Cardiac muscle cell (in vitro differentiated cells and primary cell): ENCODE results near the gene ZNHIT3. TPM values are rescaled to one million over a fixed set of nuclear protein-coding genes. Genes with fewer than 3 reads are reported as not detected.

Experiments
- DNase-seq, 2 donors: peaks; one replicate each; pipeline versions ENCODE4 v3.0.0 to v3.0.0-alpha.2; 2010 to 2017; ENCODE audit warnings: low read depth in 1 of 2, low spot score in 1 of 2
- H3K27ac ChIP-seq: fragments of 200-600 bp; sonication (generic); 2 replicates; pipeline ENCODE4 v1.5.1; 2016
- H3K27me3 ChIP-seq: fragments of 200-600 bp; sonication (generic); 2 replicates; pipeline ENCODE4 v1.6.0; 2016; ENCODE audit warnings: control low read depth
- H3K36me3 ChIP-seq: fragments of 200-600 bp; sonication (generic); 2 replicates; pipeline ENCODE4 v1.5.1; 2016; ENCODE audit warnings: control low read depth
- H3K4me1 ChIP-seq: fragments of 200-600 bp; sonication (generic); 2 replicates; pipeline ENCODE4 v1.8.1; 2017; ENCODE audit warnings: low read depth, mild to moderate bottlenecking, mixed run types
- H3K4me3 ChIP-seq: fragments of 200-600 bp; sonication (generic); 2 replicates; pipeline ENCODE4 v1.5.1; 2016; ENCODE audit warnings: mild to moderate bottlenecking
- H3K9me3 ChIP-seq: fragments of 200-600 bp; sonication (generic); 2 replicates; pipeline ENCODE4 v1.5.1; 2017; ENCODE audit warnings: low read depth, mild to moderate bottlenecking, control low read depth
- polyA plus RNA-seq: library from polyadenylated mRNA; unstranded; fragments of >200 nt; fragmentation: Nextera tagmentation; extraction: Ambion mirVana; gene quantifications from 2 replicates; pipeline ENCODE4 v1.2.1, GENCODE V29; 2016
- total RNA-seq: library from RNA; depleted of rRNA; stranded (reverse); fragments of >200 nt; gene quantifications from 2 replicates; pipeline ENCODE4 v1.2.3, GENCODE V29; 2016
- TF ChIP-seq, protein P1 (sequence below): IDR thresholded peaks from 2 replicates; pipeline ENCODE4 v1.5.1; 2012; ENCODE audit warnings: low read depth, mild to moderate bottlenecking, low read length

The ZNHIT3 gene
- total and polyA plus RNA-seq, 2 experiments from 2014 or later = 37.4 to 103 TPM

DNA sequence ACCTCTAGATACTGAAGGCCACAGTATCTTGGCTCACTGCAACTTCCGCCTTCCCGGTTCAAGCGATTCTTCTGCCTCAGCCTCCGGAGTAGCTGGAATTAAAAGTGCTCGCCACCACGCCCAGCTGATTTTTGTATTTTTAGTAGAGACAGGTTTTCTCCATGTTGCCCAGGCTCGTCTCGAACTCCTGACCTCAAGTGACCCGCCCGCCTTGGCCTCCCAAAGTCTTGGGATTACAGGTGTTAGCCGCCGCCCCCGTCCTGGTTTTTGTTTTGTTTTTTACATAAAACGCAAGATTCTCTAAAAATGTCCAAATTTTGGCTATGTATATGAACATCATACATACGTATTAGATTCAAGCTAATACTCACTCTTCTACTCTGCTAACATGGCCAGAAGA lies 56.3 kb downstream of the ZNHIT3 start:
- no peaks in the 10 kb centered on the region for H3K36me3 ChIP-seq
- peaks cover 18% of the 10 kb centered on the region for H3K4me1 ChIP-seq
- H3K9me3 ChIP-seq = no peaks in the 10 kb centered on the region
- H3K27ac ChIP-seq = no peak overlapping the region
- no peak for DNase-seq
- no peak overlapping the region for H3K4me3 ChIP-seq
- H3K27me3 ChIP-seq = no peaks in the 10 kb centered on the region
- TF ChIP-seq, protein P1, sequence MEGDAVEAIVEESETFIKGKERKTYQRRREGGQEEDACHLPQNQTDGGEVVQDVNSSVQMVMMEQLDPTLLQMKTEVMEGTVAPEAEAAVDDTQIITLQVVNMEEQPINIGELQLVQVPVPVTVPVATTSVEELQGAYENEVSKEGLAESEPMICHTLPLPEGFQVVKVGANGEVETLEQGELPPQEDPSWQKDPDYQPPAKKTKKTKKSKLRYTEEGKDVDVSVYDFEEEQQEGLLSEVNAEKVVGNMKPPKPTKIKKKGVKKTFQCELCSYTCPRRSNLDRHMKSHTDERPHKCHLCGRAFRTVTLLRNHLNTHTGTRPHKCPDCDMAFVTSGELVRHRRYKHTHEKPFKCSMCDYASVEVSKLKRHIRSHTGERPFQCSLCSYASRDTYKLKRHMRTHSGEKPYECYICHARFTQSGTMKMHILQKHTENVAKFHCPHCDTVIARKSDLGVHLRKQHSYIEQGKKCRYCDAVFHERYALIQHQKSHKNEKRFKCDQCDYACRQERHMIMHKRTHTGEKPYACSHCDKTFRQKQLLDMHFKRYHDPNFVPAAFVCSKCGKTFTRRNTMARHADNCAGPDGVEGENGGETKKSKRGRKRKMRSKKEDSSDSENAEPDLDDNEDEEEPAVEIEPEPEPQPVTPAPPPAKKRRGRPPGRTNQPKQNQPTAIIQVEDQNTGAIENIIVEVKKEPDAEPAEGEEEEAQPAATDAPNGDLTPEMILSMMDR = no peak

DNA sequence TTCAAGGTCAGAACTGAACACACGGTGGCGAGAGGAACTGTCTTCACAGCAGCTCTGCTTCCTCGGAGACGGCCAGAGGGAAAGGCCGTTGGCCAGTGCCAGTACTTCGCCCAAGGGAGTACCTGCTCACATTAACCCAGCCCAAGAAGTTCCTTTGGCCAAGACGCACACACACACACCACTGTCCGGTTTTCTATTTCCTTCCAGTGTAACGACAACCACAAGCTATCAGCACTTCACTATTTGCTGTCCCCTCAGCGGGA lies 57.5 kb downstream of the ZNHIT3 start:
- TF ChIP-seq, protein P1 = no peak
- peak; percentile 53 to 66 for DNase-seq
- Histone ChIP-seq H3K9me3 (no peaks in the 10 kb centered on the region), H3K4me3 (peak overlapping the region; percentile 72), H3K27me3 (no peaks in the 10 kb centered on the region), H3K27ac (peak overlapping the region; percentile 96), H3K4me1 (peaks cover 19% of the 10 kb centered on the region), H3K36me3 (no peaks in the 10 kb centered on the region)

DNA sequence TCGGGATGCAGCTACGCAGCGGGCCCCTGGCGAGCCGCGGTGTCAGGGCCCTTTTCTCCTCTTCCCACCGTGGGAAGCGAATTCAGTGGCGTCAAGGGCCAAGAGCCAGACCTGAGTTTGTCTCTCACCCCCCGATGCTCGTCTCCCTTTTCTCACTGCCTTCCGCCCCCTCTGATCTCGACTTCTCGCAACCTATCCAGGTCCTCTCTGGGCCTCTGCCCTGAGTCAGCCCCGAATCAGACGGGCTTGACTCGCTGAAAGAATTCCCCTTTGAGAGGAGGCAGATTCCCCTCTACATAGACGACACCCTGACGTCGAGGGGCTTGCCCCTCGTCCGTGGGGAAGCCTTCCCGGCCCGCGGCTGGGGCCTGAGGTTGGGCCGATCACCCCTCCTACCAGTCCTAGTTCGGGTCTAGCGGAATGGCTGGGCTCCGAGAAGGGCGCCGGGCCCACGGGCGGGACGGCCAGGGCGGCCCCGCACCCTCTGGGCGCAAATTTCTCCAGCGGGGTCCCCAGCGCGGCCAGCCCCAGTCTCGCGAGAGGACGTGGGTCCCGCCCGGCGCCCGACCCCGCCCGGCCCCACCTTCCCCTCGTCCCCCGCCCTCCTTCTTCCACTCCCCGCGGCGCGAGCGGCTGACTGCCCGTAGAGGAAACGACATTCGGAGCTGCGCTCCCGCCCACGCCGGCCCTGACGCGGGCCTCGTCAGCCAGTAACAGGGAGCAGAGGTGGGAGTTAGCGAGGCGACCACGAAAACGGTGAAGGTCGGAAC lies 58.0 kb downstream of the ZNHIT3 start, which contains the start of gene GGNBP2:
Gene GGNBP2 (plus strand): TSS at position 613 of the 770 bp plus-strand sequence. CDS start 806 bp downstream, outside the sequence.
- TF ChIP-seq, protein P1 = no peak
- no peaks in the 10 kb centered on the region for H3K27me3 ChIP-seq

DNA sequence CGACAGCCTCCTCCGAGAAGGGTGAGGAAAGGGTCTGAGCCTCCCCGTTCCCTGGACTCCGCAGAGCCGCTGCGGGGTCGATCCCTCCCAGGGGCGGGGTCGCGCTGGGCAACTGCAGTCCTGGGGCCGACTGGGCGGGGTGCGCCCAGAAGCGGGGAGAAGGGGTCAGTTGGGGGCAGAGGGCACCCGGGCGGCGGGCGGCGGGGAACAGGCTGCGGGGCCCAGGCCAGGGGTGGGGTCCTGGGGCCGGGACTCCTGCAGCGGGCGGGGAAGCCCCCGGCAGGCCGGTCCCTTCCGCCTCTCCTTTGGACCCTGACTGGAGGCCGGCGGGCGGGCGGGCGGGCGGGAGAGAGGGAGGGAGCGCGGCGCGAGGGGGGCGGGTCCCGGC lies 58.6 kb downstream of the ZNHIT3 start:
- Histone ChIP-seq H3K4me1 (peaks cover 19% of the 10 kb centered on the region), H3K9me3 (no peaks in the 10 kb centered on the region), H3K36me3 (no peaks in the 10 kb centered on the region), H3K27me3 (no peaks in the 10 kb centered on the region), H3K4me3 (peak overlapping the region; percentile 72), H3K27ac (peak overlapping the region; percentile 96)
- TF ChIP-seq, protein P1 = no peak
- DNase-seq = no peak

More for the DNA sequence above, 58.0 kb downstream of the ZNHIT3 start, which contains the start of gene GGNBP2:
- H3K4me1 ChIP-seq = peaks cover 19% of the 10 kb centered on the region
- H3K36me3 ChIP-seq = no peaks in the 10 kb centered on the region
- H3K27ac ChIP-seq = peak within 1 kb of the TSS; percentile 96
- H3K9me3 ChIP-seq = no peaks in the 10 kb centered on the region
- H3K4me3 ChIP-seq = peak within 1 kb of the TSS; percentile 72
- DNase-seq = peak; percentile 97 to 98

Other genes with a start within 250 kb of the ZNHIT3 start
- gene TBC1D3I, start 222.1 kb upstream of the ZNHIT3 start, total RNA-seq = not detected in 2 replicates
- gene TBC1D3I, start 222.1 kb upstream of the ZNHIT3 start, polyA plus RNA-seq = not detected in 2 replicates
- 0.32 and 3.6 TPM in 2 replicates for gene TBC1D3G, start 162.8 kb upstream of the ZNHIT3 start, total RNA-seq
- 4.5 and 5.9 TPM in 2 replicates for gene TBC1D3G, start 162.8 kb upstream of the ZNHIT3 start, polyA plus RNA-seq
- gene TBC1D3H, start 98.2 kb upstream of the ZNHIT3 start, total RNA-seq = not detected in 2 replicates
- gene TBC1D3H, start 98.2 kb upstream of the ZNHIT3 start, polyA plus RNA-seq = not detected in 2 replicates
- gene MYO19, start 48.2 kb downstream of the ZNHIT3 start, total RNA-seq = 26.7 and 50.8 TPM in 2 replicates
- 21.0 and 28.9 TPM in 2 replicates for gene MYO19, start 48.2 kb downstream of the ZNHIT3 start, polyA plus RNA-seq
- gene PIGW, start 48.3 kb downstream of the ZNHIT3 start, total RNA-seq = 2.3 and 5.8 TPM in 2 replicates
- 10.4 and 11.8 TPM in 2 replicates for gene PIGW, start 48.3 kb downstream of the ZNHIT3 start, polyA plus RNA-seq
- gene GGNBP2, start 58.2 kb downstream of the ZNHIT3 start, total RNA-seq = 33.2 and 54.3 TPM in 2 replicates
- gene GGNBP2, start 58.2 kb downstream of the ZNHIT3 start, polyA plus RNA-seq = 48.1 and 63.2 TPM in 2 replicates
- 21.9 and 26.6 TPM in 2 replicates for gene DHRS11, start 105.2 kb downstream of the ZNHIT3 start, total RNA-seq
- 23.7 and 25.0 TPM in 2 replicates for gene DHRS11, start 105.2 kb downstream of the ZNHIT3 start, polyA plus RNA-seq
- 8.9 and 9.5 TPM in 2 replicates for gene MRM1, start 114.9 kb downstream of the ZNHIT3 start, total RNA-seq
- 8.9 and 10.0 TPM in 2 replicates for gene MRM1, start 114.9 kb downstream of the ZNHIT3 start, polyA plus RNA-seq